Measurements from ENCODE around the gene CADPS. TPM values are rescaled to one million over a fixed set of nuclear protein-coding genes. Genes with fewer than 3 reads are reported as not detected.

CADPS gene
- total RNA-seq, 2 experiments from 2014 or later = not detected

DNA sequence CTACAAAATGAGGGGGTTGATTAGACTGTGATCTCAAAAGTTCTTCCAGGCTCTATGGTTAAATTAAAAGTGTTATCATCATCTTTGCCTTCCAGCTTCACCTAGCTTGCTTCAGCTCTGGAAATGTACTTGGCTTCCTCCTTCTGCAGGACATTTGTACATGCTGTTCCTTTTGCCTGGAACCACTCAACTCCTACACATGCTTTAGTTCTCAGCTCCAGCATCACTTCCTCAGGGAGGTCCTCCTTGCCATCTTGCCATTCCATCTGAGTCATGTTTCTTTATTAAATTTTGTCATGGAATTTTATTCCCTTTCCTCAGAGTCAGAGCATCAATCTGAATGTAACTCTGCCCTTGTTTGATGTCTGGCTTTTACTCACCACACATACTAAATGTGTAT is 343.2 kb downstream of the CADPS start:
- Mint-ChIP-seq H3K36me3 (no peaks in the 10 kb centered on the region), H3K27me3 (peaks cover 7% of the 10 kb centered on the region), H3K4me3 (no peak overlapping the region), H3K9me3 (peaks cover 1% of the 10 kb centered on the region), H3K27ac (no peak overlapping the region), H3K4me1 (no peaks in the 10 kb centered on the region)
- no peak for DNase-seq

DNA sequence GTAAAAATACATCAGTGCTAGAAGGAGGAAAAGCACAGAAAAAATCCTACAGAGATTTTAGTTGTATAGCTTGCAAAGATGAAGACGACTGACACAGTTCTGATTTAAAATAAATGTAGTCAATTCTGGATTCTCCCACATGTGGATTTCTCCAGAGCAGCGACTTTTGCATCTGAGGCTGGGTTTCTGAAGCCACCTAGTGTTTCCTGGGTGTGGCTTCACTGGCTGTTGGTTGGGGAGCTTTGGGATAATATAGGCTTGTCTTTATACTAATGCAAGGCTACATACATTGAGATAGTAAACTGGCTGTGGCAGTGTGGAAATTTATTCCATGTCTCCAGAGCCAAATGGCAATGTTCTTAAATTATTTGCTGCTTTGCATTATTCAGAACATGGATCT is 343.7 kb downstream of the CADPS start:
- H3K4me1 Mint-ChIP-seq = no peaks in the 10 kb centered on the region
- no peak overlapping the region for H3K27ac Mint-ChIP-seq
- H3K4me3 Mint-ChIP-seq = no peak overlapping the region
- DNase-seq = no peak
- peaks cover 7% of the 10 kb centered on the region for H3K27me3 Mint-ChIP-seq
- peaks cover 1% of the 10 kb centered on the region for H3K9me3 Mint-ChIP-seq
- H3K36me3 Mint-ChIP-seq = no peaks in the 10 kb centered on the region

DNA sequence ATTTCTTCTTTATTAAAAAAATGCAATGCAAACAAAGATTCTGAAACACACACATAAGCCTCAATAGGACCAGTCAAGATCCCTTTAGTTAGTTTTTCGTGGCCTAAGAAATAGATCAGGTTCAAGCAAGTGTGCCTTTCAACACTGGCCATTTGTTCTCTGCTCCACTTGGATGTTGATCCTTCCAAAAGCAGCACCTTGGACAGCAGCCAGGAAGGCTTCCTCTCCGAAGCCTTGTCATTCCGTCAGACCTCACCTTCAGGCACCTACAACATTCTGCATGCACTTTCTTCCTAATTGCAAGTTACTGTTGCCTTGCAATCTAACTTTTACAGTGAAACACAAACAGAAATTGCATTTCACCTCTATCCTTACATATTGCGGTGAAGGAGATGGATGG is 346.0 kb downstream of the CADPS start:
- Mint-ChIP-seq H3K27me3 (peaks cover under 1% of the 10 kb centered on the region), H3K36me3 (no peaks in the 10 kb centered on the region), H3K27ac (no peak overlapping the region), H3K4me3 (no peak overlapping the region), H3K9me3 (peaks cover 1% of the 10 kb centered on the region), H3K4me1 (no peaks in the 10 kb centered on the region)
- peak; percentile 6 for DNase-seq

DNA sequence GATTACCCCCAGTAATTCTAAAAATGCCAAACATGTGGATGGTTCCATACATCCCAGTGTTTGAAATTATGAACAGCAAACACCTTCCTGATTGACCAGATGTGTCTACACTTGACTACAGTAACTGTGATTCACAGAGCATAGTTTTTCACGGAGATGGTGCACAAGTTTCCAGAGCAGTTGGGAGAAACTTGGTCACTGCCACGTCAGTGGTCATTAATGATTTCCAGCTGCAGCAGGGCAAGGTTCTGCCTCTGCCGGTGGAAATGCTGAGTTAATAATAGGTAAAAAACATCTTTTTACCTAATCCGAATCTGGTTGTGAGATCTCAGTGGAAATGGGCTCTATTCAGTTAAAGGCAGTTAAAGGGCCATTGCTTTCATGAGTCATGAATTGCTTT is 347.7 kb downstream of the CADPS start:
- Mint-ChIP-seq H3K36me3 (no peaks in the 10 kb centered on the region), H3K27me3 (peaks cover 3% of the 10 kb centered on the region), H3K9me3 (peaks cover under 1% of the 10 kb centered on the region)

DNA sequence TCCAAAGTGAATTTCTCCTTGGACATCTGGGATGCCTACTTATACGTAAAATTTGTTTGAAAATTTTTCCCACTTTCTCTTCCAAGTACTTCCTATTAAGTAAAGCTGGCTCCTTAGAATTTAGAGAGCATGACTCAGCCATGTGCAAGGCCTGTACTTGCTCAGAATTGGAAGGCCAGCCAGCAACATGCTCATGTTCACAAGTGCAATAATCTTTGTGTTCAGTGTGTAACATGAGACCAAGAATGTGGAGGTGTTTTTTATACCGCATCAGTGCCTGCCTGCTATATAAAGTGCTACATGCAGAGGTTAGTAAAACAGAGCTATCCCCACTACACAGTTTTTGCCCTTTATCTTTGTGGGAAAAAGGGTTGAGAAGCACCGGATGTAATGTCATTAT is 349.9 kb downstream of the CADPS start:
- Mint-ChIP-seq H3K27me3 (peaks cover 6% of the 10 kb centered on the region), H3K27ac (no peak overlapping the region), H3K4me1 (no peaks in the 10 kb centered on the region), H3K9me3 (no peaks in the 10 kb centered on the region), H3K36me3 (no peaks in the 10 kb centered on the region), H3K4me3 (no peak overlapping the region)
- DNase-seq = no peak

More for the DNA sequence above, 347.7 kb downstream of the CADPS start:
- Mint-ChIP-seq H3K4me3 (no peak overlapping the region), H3K27ac (no peak overlapping the region), H3K4me1 (no peaks in the 10 kb centered on the region)
- no peak for DNase-seq

DNA sequence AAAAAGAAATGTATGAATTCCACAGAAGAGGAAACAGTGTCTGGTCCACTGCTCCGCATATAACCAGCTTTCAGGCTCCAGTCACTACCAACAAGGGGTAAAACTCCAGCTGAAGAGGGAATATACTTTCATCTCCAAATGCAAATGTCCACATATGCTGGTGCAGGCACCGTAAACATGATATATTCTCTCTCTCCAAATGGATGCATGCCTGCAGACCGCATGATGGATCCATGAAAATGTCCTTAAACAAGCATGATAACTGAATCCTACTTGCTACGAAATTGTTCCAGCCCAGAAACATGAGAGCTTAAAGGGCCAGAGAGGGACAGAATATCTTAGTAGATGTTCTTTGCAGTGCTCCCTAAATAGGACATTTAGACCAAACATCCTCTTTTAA is 351.5 kb downstream of the CADPS start:
- Mint-ChIP-seq H3K27me3 (peaks cover 7% of the 10 kb centered on the region), H3K9me3 (no peaks in the 10 kb centered on the region), H3K4me3 (no peak overlapping the region), H3K27ac (no peak overlapping the region), H3K4me1 (no peaks in the 10 kb centered on the region), H3K36me3 (no peaks in the 10 kb centered on the region)
- DNase-seq = no peak

DNA sequence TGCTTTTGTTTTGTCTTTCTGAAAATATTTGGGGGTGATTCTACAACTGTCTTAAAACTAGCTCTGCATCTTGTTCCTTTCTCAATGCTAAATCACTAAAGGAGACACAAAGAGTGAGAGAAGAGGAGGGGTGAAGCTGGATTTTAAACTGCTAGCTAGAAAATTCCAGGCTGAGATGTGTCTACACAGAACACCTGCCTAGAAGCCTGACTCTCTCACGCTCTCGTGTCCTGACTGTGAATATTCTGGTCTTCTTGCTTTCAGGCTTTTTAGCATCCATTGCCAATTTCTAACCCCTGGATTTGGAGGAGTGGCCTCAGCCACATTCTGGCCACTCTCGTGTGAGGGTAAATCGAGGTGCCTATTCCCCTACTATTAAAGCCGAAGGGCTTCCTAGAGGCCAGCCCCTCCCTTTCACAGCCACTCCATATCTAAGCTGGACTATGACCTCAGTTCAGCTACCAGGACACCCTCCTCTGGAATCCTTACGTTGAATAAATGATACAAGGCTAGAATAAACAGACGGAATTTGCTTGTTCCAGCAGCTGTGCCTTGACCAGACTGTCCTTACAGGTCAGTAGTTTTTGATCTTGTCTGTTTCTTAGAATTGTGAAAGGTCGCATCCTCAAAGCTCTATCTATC is 353.6 kb downstream of the CADPS start:
- H3K27me3 Mint-ChIP-seq = peaks cover 13% of the 10 kb centered on the region
- no peak overlapping the region for H3K27ac Mint-ChIP-seq
- H3K9me3 Mint-ChIP-seq = no peaks in the 10 kb centered on the region
- no peak overlapping the region for H3K4me3 Mint-ChIP-seq
- H3K36me3 Mint-ChIP-seq = no peaks in the 10 kb centered on the region
- H3K4me1 Mint-ChIP-seq = no peaks in the 10 kb centered on the region
- no peak for DNase-seq

DNA sequence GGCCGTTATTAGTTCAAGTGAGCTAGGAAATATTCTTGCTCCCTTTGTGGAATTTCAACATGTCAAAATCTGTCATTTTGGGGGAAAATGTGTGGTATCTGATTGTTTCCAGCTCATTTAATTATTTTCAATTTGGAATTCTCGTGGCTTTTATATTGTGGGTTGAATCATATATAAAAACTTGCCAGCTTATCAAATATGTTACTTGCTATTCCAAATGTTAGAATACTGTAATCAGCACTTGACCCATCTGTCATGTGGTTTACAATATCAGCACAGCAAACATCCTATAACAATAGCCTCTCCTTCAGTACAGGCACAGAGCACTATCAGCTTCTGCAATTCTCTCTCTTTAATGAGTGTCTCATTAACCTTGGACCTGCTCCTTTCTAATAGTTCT is 371.7 kb downstream of the CADPS start:
- H3K4me1 Mint-ChIP-seq = no peaks in the 10 kb centered on the region
- H3K27ac Mint-ChIP-seq = no peak overlapping the region
- no peak overlapping the region for H3K4me3 Mint-ChIP-seq
- no peaks in the 10 kb centered on the region for H3K9me3 Mint-ChIP-seq
- H3K36me3 Mint-ChIP-seq = no peaks in the 10 kb centered on the region
- DNase-seq = no peak
- H3K27me3 Mint-ChIP-seq = peaks cover 9% of the 10 kb centered on the region

DNA sequence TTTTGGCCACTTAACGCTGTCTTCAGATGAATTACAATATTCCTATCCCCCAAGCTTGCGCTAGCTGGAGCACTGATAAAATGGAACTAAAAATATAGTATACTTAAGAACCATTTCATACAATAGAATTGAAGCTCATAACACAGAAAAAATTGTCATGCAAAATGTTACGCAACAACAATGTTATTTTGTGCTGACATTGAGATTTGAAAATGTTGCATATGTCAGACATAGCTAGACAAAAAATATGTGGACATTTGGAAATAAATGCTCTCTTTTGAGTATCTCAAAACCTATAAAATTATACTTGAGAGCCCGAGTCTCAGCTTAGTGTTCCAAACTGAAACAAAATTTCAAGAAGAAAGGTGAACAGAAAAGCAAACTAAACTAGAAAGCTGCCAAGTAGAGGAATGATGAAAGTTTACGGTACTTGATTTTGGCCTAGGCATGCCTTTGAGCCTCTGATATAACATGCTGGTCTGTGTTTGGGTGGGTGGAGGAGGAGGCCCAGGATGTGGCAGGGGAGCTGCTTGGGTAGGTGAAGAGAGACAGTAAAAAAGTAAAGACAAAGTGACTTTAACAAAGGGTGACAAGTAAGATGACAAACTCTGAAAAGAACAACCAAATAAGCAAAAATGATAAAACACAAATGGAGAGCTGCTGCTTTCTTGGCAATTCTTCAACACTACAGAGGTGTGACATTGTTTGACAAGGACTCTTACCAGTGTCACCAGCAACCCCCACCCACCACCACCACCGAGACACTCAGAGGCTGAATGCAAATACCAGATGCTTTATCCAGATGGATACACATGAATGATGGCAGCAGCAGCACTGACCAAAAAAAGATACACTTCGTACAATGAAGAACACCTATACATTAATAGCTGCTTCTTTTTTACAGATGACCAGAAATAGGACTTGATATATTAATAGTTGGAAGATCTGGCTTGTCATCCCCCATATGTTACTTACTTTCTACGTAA is 372.6 kb downstream of the CADPS start:
- H3K4me3 Mint-ChIP-seq = no peak overlapping the region

DNA sequence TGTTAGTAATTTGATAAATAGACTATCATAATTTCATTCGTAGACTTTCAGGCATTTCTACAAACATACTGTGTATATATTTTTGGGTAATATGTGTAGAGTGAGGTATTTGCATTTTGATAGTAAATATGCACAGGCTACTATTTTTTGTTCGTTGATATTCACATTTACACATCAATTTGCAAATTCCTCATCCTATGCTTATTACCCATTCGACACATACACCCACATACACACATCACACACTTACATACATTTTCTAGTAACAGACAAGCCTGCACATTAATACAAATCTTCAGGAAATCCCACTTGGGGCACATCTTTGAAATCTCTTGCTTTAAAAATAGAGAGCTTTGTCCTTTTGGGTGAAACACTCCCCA is 373.9 kb downstream of the CADPS start:
- Mint-ChIP-seq H3K4me1 (no peaks in the 10 kb centered on the region), H3K9me3 (no peaks in the 10 kb centered on the region), H3K27me3 (peaks cover 3% of the 10 kb centered on the region), H3K36me3 (no peaks in the 10 kb centered on the region), H3K4me3 (no peak overlapping the region), H3K27ac (no peak overlapping the region)
- DNase-seq = no peak

More for the DNA sequence above, 372.6 kb downstream of the CADPS start:
- Mint-ChIP-seq H3K27ac (no peak overlapping the region), H3K27me3 (peaks cover 9% of the 10 kb centered on the region), H3K4me1 (no peaks in the 10 kb centered on the region), H3K9me3 (no peaks in the 10 kb centered on the region), H3K36me3 (no peaks in the 10 kb centered on the region)
- DNase-seq = no peak

DNA sequence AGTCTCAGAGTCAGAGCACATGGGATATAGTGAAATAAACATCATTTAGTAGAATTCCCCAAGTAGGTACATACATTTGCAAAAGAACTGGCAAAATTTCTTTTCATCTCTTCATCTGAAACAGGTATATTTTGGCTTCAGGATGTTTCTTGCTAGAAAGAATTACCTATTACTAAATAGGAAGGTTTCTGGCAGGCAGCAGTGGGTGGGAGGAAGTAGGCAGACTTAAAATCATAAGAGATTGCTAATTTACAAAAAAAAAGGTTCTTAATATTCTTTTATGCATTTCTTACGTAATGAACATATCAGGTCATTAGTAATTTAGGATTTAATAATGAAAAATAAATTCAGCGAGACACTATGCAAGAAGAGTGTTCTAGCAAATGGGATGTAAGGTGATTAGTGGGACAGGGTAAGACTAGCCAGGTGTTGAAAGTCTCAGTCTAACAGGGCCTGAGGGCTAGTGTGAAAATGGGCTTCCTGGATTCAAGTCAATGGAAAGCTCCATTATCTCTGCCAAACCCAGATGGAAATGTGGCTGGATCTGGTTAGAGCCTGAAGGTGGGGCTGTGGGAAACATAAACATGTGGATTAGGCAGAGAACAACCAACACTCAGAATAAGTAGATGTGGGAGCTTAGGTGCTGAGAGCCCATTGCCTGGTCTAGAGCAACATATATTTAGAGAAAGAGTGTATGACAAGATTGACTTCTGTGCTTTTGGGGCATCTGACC is 374.5 kb downstream of the CADPS start:
- no peak overlapping the region for H3K4me3 Mint-ChIP-seq
- H3K9me3 Mint-ChIP-seq = no peaks in the 10 kb centered on the region
- no peaks in the 10 kb centered on the region for H3K36me3 Mint-ChIP-seq
- H3K27me3 Mint-ChIP-seq = peaks cover 3% of the 10 kb centered on the region
- no peaks in the 10 kb centered on the region for H3K4me1 Mint-ChIP-seq
- H3K27ac Mint-ChIP-seq = no peak overlapping the region
- no peak for DNase-seq

DNA sequence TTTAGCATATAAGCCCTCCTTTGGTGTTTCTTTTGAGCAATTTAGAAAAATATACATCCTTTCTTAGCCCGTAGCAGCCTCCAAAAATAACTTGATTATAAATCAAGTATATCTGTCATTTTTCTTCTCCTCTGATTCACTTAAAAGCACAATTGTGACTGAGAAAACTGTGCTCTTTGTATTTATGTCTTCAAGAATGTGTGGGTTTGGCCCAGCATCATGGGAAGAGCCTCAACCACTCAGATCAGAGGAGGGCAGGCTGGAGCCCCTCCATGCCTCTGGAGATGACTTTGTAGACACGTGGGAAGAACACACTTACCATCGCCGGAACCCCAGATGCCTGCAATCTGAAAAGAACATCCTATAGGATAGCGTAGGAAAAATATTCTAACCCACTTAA is 378.1 kb downstream of the CADPS start:
- Mint-ChIP-seq H3K4me3 (no peak overlapping the region), H3K9me3 (no peaks in the 10 kb centered on the region), H3K27me3 (peaks cover 3% of the 10 kb centered on the region), H3K36me3 (no peaks in the 10 kb centered on the region), H3K4me1 (no peaks in the 10 kb centered on the region), H3K27ac (no peak overlapping the region)
- DNase-seq = no peak

DNA sequence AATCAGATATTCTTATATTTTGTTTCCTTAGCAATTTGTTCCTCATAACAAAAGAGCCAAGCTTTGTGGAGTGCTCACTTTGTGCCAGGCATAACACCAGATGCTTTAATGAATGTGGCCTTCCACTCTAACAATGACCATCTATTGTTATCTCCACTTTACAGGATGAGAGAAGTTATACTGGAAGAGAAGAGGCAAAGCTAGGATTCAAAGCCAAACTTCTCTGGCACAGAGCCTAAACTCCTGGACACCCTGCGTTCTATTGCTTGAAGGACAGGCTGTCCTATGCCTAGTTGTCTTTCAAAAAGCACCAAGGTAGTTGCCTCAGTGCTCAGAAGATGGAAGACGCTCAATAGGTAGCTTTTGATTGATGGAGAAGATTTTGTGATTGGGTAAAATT is 378.7 kb downstream of the CADPS start:
- Mint-ChIP-seq H3K4me3 (no peak overlapping the region), H3K27ac (no peak overlapping the region), H3K27me3 (peaks cover 3% of the 10 kb centered on the region), H3K36me3 (no peaks in the 10 kb centered on the region), H3K4me1 (no peaks in the 10 kb centered on the region), H3K9me3 (no peaks in the 10 kb centered on the region)
- no peak for DNase-seq

DNA sequence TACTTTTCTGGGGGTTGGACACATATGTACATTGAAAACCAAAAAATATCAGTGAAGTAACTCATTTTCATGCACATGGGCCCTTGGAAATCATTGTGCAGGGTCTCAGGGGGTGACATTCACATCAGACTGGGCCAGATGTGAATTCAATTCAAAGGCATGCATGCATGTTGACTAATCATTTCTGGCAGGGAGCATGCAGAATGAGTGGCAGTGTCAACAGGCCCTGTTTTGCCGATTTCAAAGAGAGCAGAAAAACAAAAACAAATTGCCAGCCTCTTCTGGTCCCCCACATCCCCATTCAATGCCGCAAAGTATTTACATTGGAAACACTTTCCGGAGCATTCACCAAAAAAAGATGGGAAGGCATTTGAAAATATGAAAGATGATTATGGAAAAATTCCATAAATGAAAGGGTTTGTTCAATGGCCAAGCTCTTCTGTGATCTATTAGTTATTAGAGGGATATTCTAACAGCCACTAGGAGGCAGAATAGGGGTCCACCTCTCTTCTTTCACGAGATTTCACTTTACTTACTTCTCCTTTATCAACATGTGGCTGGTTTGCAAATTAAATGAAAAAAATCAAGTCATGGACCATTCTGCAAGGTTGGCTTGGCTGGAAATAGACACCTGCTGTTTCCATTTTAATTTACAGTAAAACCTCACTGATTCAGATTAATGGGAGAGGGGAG is 382.0 kb downstream of the CADPS start:
- Mint-ChIP-seq H3K4me3 (no peak overlapping the region), H3K9me3 (no peaks in the 10 kb centered on the region), H3K36me3 (no peaks in the 10 kb centered on the region), H3K4me1 (no peaks in the 10 kb centered on the region), H3K27me3 (no peaks in the 10 kb centered on the region), H3K27ac (no peak overlapping the region)
- DNase-seq = no peak

DNA sequence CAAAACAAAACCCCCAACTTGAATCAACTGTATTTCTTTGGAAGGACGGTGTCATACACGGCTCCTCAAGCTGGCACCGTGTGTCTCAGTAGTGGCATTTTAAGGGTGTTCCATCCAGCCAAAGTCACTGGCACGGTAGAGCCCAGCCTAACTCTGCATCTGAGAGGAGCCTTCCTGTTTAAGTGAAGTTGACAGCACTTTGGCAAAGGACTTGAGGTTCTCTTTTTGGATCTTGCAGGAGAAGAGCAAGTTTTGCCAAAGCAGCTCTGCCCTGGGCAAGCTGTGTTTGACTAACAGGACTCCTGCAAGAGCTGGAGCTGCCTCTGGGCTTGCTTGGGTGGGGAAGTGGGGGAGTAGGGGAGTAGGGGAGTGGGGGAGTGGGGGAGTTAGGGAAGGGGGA is 392.3 kb downstream of the CADPS start:
- H3K36me3 Mint-ChIP-seq = no peaks in the 10 kb centered on the region
- no peak for DNase-seq
- no peak overlapping the region for H3K27ac Mint-ChIP-seq
- no peaks in the 10 kb centered on the region for H3K4me1 Mint-ChIP-seq
- H3K27me3 Mint-ChIP-seq = peaks cover 3% of the 10 kb centered on the region
- H3K4me3 Mint-ChIP-seq = no peak overlapping the region
- H3K9me3 Mint-ChIP-seq = no peaks in the 10 kb centered on the region

Data from activated naive CD8-positive, alpha-beta T cell treated with anti-CD3 and anti-CD28 coated beads for 36 hours (primary cell).